Type B pancreatic cell (in vitro differentiated cells): Measurements from ENCODE around the gene EFNA4. TPM values are rescaled to one million over a fixed set of nuclear protein-coding genes. Genes with fewer than 3 reads are reported as not detected.

Source experiments
- DNase-seq: peaks from one replicate; pipeline ENCODE4 v3.0.0; 2021; ENCODE audit warnings: mixed read lengths; ENCODE audit not compliant: unreplicated experiment; ENCODE audit errors: extremely low spot score
- H3K27ac Mint-ChIP-seq: 2 replicates; pipeline ENCODE4 v1.8.0; 2021; ENCODE audit warnings: mild to moderate bottlenecking, mixed read lengths
- H3K27me3 Mint-ChIP-seq: 2 replicates; pipeline ENCODE4 v1.8.0; 2021; ENCODE audit warnings: mixed read lengths
- H3K36me3 Mint-ChIP-seq: 2 replicates; pipeline ENCODE4 v1.8.0; 2021; ENCODE audit warnings: mixed read lengths
- H3K4me1 Mint-ChIP-seq: one replicate; pipeline ENCODE4 v1.8.0; 2021; ENCODE audit warnings: mixed read lengths; ENCODE audit not compliant: unreplicated experiment
- H3K4me3 Mint-ChIP-seq: 2 replicates; pipeline ENCODE4 v1.8.0; 2021; ENCODE audit warnings: mild to moderate bottlenecking, mixed read lengths
- H3K9me3 Mint-ChIP-seq: 2 replicates; pipeline ENCODE4 v1.8.0; 2021; ENCODE audit warnings: mixed read lengths
- CTCF ChIP-seq: fragments of 200-600 bp; sonication (generic); conservative IDR thresholded peaks from 2 replicates; pipeline ENCODE4 v1.5.0; 2021; ENCODE audit warnings: antibody characterized with exemption, mild to moderate bottlenecking
- total RNA-seq: library from RNA; stranded (reverse); gene quantifications from 2 replicates; pipeline ENCODE4 v1.2.1, GENCODE V29; 2021; ENCODE audit warnings: low replicate concordance

EFNA4 gene
- total RNA-seq, 1 donor from 2014 or later = 22.1 TPM

- H3K4me1 Mint-ChIP-seq = peaks cover 36% of the 10 kb centered on the region
- H3K27ac Mint-ChIP-seq = no peak overlapping the region
- H3K4me3 Mint-ChIP-seq = no peak overlapping the region
- peak; percentile 98 for TF ChIP-seq CTCF
- no peaks in the 10 kb centered on the region for H3K9me3 Mint-ChIP-seq
- peak; percentile 91 for DNase-seq
- H3K36me3 Mint-ChIP-seq = no peaks in the 10 kb centered on the region
- peaks cover 4% of the 10 kb centered on the region for H3K27me3 Mint-ChIP-seq
Measured at GRCh38 chr1:155091071-155092051, 27.8 kb downstream of the EFNA4 start.

DNA sequence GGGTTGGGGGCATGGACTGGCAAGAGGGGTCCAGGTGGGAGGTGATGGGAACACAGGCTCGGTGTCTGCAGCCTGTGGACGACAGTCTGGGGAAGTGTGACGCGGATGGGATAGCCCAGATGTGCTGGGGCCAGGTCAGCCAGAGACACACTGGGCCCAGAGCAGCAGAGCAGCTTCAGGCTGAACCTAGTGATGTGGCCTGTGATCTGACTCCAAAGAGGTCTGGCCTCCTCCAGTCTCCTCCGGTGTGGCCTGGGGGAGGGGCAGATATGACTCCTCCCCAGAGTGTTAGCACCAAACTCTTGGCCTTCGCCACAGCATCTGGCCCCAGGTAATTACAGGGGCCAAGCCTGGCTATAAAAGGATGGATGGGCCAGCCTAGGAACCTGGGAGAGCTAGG, 28.6 kb downstream of the EFNA4 start:
- Mint-ChIP-seq H3K27me3 (peaks cover 4% of the 10 kb centered on the region), H3K36me3 (no peaks in the 10 kb centered on the region), H3K4me1 (peaks cover 36% of the 10 kb centered on the region), H3K9me3 (no peaks in the 10 kb centered on the region), H3K4me3 (no peak overlapping the region), H3K27ac (no peak overlapping the region)
- DNase-seq = no peak
- no peak for TF ChIP-seq CTCF

DNA sequence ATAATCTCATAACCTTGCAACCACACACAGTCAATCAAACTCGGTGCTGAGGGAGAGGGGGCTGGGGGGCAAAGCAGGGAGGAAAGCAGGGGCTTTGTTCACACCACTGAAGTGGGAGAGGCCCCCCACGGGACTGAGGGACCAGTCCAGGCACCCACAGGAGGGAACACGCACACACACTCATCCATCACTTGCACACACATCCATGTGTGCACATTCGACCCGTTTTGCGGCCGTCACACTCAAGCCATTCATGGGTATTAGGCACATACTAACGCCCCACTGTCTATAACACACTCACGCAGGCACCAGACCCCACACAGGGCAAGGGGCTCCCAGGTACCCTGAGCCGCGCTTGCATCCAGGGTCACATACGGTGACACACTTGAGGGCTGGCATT, 29.1 kb downstream of the EFNA4 start:
- H3K4me3 Mint-ChIP-seq = no peak overlapping the region
- no peak for TF ChIP-seq CTCF
- DNase-seq = no peak
- peaks cover 4% of the 10 kb centered on the region for H3K27me3 Mint-ChIP-seq
- H3K27ac Mint-ChIP-seq = peak overlapping the region; percentile 50
- H3K4me1 Mint-ChIP-seq = peaks cover 31% of the 10 kb centered on the region
- no peaks in the 10 kb centered on the region for H3K9me3 Mint-ChIP-seq
- H3K36me3 Mint-ChIP-seq = no peaks in the 10 kb centered on the region

DNA sequence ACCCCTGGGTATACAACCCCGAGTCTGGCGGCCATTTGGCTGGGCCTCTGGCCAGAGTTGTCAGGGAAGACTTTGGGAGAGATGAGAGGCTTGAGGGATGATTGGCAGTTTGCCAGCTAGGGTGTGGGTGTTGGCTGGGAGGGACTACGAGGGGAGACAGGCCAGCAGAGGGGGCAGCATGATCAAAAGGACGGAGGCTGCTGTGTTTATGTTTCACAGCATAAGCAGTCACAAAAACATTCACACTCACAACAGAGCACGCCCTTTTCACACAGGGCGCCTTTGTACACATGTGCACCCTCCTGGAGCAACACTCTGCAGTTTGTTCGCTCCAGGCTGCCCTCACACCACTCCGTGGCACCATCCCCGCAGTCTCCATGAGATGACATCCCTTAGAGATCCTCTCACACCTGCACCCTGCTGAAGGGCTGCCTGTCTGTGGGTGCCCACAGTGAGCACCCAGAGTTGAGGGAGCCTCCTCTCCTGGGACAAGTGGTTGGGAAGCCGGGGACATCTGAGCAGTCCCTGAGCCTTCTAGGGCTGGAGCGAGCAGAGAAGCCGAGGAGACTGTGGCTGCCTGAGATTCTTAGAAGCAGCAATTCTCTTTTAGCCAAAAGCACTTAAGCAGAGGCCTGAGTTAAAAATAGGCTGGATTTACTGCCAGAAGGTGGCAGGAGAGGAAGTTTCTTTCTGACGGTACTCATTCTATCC, 30.5 kb downstream of the EFNA4 start:
- Mint-ChIP-seq H3K9me3 (no peaks in the 10 kb centered on the region), H3K27me3 (peaks cover 4% of the 10 kb centered on the region), H3K4me1 (peaks cover 28% of the 10 kb centered on the region), H3K36me3 (no peaks in the 10 kb centered on the region), H3K27ac (peak overlapping the region; percentile 50), H3K4me3 (peak overlapping the region; percentile 17)
- TF ChIP-seq CTCF = peak; percentile 49
- DNase-seq = no peak

DNA sequence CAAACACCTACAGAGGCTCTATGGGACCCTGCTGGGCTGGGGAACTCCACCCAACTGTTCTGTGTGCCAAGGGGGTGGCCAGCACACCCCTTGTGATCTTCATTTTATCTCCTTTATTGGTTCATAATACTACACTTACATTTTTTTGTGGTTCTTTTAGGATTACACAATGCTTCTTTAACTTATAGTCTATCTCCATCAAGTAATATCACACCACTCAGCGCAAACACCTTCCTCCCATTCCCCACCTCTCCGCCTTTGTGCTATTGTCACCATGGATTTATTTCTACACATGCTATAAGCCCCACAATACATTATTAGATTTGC, 31.0 kb downstream of the EFNA4 start:
- no peak for DNase-seq
- H3K27ac Mint-ChIP-seq = peak overlapping the region; percentile 50
- peaks cover 4% of the 10 kb centered on the region for H3K27me3 Mint-ChIP-seq

More for the DNA sequence above, 31.0 kb downstream of the EFNA4 start:
- H3K36me3 Mint-ChIP-seq = no peaks in the 10 kb centered on the region
- no peak for TF ChIP-seq CTCF
- H3K4me1 Mint-ChIP-seq = peaks cover 28% of the 10 kb centered on the region
- no peaks in the 10 kb centered on the region for H3K9me3 Mint-ChIP-seq
- H3K4me3 Mint-ChIP-seq = no peak overlapping the region
